ENCODE data around the gene ABCF1.
"Not testable (repeated sequence)": the region's sequence is repeated elsewhere in the genome, so short reads cannot be mapped to it uniquely, and the experiment has no call there.

Gene ABCF1

DNA sequence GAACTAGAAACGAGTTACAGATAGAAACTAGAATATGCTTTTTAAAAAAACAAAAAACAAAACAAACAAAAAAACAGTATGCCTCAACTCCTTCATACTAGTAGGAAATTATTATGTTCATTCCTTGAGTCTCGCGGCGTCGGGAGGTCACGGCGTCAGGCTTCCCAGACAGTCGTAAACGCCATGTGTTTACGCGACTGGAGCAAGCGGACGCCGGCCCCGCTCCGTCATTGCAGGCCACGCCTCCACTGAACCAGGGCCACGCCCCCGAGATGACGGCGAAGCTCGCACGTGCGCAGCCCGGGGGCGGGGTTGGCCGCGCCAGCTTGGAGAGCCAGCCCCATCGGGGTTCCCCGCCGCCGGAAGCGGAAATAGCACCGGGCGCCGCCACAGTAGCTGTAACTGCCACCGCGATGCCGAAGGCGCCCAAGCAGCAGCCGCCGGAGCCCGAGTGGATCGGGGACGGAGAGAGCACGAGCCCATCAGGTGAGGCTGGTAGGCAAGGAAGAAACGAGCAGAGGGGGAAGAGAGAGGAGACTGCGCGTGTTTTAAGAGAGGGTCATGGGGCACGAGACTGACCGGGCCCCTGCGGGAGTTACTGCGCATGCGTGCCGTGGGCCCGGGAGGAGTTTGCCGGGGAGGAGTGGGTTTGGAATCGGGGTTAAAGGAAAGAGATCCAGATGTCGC lies at the start of gene ABCF1:
ABCF1 (plus strand) TSS at position 368 of the 687 bp plus-strand sequence; CDS start at position 414, 46 bp downstream.
- peak; percentile 98 for DNase-seq (ENCODE audit: low spot score)

DNA sequence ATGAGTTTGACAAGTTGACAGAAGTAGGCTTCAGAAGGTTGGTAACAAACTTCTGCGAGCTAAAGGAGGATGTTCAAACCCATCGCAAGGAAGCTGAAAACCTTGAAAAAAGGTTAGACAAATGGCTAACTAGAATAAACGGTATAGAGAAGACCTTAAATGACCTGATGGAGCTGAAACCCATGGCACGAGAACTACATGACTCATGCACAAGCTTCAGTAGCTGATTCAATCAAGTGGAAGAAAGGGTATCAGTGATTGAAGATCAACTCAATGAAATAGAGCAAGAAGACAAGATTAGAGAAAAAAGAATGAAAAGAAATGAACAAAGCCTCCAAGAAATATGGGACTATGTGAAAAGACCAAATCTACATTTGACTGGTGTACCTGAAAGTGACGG lies 49.3 kb upstream of the ABCF1 start:
- DNase-seq (ENCODE audit: low spot score), result not testable (repeated sequence)

DNA sequence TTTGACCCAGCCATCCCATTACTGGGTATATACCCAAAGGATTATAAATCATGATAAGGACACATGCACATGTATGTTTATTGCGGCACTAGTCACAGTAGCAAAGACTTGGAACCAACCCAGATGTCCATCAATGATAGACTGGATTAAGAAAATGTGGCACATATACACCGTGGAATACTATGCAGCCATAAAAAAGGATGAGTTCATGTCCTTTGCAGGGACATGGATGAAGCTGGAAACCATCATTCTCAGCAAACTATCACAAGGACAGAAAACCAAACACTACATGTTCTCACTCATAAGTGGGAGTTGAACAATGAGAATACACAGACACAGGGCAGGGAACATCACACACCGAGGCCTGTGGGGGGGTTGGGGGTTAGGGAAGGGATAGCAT lies 44.8 kb upstream of the ABCF1 start:
- DNase-seq (ENCODE audit: low spot score), result not testable (repeated sequence)

DNA sequence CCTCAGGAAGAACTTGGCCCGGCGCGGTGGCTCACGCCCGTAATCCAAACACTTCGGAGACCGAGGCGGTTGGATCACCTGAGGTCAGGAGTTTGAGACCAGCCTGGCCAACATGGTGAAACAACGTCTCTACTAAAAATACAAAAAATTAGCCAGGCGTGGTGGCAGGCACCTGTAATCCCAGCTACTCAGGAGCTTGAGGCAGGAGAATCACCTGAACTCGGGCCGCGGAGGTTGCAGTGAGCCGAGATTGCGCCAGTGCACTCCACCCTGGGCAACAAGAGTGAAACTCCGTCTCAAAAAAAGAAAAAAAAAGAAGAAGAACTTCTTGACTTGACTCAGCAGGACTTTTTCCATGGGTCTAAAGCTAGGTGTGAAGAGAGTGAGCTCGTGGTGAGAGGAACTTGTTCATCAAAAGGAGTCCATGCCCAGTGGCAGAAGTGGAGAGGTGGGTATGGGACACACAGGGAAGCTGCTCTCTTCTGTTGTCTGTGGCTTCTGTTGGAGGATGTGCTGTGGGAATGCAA lies 41.8 kb upstream of the ABCF1 start:
- not testable (repeated sequence) for DNase-seq (ENCODE audit: low spot score)

DNA sequence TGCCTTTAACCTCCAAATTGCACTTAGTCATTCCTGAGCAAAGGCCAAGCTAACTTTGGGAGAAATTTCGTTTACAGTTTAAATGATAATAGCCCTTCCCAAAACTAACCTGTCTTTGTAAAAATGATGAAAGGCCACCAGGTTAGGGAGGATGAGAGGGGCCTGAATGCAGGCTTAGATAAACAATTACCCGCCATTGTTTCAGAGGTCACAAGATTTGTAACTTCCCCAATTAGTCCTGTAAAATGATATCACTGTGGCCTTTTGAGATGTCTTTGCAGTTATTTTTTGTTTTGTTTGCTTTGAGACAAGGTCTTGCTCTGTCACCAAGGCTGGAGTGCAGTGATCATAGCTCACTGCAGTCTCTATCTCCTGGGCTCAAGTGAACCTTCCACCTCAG lies 41.2 kb upstream of the ABCF1 start:
- no peak for DNase-seq (ENCODE audit: low spot score)

GRCh38 chr6:30533460-30534294 lies 37.6 kb upstream of the ABCF1 start:
- DNase-seq (ENCODE audit: low spot score), result no peak

- DNase-seq (ENCODE audit: low spot score), result no peak
These were observed 33.3 kb upstream of the ABCF1 start for GRCh38 chr6:30537931-30538330.

DNA sequence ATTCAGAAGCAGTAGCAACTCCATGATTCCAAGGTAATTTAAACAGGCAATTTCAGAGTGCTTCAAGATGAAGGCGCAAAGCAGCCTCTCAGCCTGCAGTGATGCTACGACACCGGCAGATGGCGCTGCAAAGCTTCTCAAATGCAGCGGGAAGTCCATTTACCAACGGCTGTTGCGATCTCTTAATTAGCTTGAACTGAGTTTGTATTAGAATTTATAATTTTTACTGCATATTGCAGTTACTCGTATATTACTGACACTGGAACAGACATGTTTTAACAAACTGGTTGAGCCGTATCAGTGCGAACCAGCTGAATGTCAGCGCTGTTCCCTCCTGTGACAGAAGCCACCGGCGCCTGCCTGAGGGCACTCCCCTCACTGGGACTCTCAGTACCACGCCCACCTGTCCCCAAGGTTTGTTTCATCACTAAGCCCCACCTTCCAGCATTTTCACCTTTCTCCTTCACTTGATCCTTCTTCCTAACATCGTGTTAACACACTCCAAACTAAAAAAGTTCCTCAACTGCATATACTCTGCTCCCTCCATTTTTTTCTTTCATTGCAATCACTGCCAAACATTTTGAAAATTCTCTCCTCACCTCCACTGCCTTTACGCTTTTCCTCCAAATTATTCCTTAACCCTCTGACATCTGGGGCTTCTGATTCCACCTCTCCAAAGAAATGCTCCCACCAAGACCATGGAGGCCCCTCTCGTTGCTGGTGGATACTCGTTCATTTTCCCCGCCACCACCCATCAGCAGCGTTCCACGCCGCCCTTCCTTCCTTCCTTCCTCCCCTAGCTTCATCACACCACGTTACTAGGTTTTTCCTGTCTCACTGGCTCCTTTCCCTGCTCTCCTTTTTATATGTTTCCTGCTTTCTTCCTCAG lies 29.5 kb upstream of the ABCF1 start:
- DNase-seq (ENCODE audit: low spot score), result peak; percentile 83

DNA sequence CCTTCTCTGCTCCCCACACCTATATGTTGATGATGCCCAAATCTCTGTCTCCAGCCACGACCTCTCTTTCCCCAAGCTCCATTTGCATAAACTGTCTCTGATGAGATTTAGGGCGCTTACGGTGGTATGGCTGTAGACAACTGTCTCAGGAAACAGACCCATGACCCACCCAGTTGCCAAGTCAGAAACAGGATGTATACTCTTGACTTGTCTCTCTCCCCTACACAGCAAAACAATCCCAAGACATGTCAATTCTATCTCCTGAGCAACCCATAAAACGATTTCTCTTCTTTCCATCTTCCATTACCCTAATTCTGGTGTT lies 28.9 kb upstream of the ABCF1 start:
- DNase-seq (ENCODE audit: low spot score), result peak; percentile 50

DNA sequence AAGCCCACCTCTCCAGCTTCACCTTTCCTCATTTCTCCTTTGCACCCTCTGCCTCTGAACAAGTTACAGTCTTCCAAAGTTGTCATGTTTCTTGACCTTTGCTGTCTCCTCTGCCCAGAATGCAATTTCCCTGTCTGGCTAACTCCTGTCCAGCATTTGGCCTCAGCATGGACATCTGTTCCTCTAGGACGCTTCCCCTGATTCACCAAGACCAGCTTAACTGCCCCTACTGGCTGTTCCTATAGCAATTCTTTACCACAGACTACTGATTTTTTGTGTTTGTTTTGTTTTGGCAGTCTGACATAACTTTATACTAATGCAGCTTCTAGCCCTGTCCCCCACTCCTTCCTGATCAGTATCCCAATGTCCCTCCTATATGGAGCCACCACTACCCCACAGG lies 28.3 kb upstream of the ABCF1 start:
- no peak for DNase-seq (ENCODE audit: low spot score)

DNA sequence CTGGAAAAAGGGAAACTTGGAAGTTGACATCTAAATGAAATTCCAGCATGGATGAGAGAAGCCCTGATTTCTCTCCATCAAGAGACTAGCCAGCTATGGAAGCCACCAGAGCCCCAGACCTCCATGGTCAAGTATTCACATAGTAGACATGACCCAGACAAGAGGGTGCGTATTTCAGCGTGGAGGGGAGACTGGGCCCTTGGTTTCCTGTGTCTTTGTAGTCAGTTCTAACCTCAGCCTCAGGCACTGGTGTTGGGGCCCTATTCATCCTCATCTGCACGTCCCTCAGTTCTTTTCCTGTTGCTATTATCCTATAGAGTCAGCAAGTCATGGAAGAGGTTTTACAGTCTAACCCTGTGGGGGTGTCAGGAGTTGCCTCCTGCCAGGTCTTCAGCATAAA lies 27.4 kb upstream of the ABCF1 start:
- DNase-seq (ENCODE audit: low spot score), result peak; percentile 32

GRCh38 chr6:30544666-30545272 lies 26.5 kb upstream of the ABCF1 start:
- DNase-seq (ENCODE audit: low spot score), result peak; percentile 62

- no peak for DNase-seq (ENCODE audit: low spot score)
These were observed 23.8 kb upstream of the ABCF1 start for GRCh38 chr6:30547454-30547853.

- no peak for DNase-seq (ENCODE audit: low spot score)
These were observed 22.9 kb upstream of the ABCF1 start for GRCh38 chr6:30548375-30548774.

DNA sequence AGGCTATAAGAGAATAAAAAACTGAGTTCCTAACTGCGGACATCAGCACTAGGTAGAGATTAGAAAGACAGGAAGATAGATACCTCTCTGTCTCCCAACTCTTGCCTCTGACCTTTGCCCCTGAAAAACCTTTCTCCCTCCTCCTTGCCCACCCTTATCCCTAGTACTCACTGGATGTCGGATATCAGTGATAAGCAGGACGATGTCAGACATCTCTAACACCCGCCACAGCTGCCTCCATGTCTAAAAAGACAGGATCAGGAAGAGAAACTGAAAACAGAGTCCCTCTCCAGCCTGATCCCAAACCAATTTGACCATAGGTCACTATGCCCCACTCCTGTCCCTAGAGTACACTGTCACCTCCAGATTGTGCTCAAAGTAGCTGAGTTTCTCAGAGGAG lies 16.8 kb upstream of the ABCF1 start:
- no peak for DNase-seq (ENCODE audit: low spot score)

DNA sequence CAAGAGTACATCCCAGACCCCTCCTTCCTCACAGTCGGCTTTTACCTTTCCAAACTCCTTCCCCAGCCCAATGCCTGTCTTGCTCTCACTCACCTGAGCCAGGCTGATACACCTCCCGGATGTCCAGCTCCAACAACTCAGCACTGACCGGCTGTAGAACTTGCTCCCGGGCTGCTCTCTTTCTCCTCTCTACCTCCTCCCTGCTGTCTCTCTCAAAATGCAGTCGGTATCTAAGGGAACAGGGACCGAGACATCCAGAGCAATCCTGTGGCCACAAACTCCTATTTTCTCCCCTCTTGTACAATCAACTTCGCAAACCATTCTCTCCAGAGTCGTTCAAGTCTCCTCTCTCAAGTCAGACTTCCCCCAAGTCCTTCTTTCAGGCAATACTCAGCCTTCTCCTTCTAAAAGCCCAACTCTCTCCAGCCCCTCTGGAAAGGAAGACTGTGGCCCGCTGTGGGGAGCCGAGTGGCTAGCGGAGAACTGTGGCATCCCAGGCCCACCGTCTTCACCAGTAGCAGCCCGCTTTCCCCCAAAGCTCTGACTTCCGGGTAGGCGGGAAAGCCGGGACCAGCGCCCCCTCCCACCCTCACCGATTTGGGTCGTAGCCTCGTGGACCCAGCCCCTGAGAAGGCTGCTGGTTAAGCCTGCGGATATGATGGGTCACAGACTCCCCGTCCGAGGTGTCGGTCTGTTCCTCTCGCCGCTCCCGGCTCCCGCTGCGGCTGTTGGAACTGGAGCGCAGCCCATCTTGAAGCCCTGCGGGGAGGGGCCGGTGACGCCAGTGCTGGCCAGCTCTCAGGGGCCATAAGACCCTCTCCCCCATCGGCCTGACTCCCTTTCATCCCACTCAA lies 16.1 kb upstream of the ABCF1 start:
- no peak for DNase-seq (ENCODE audit: low spot score)

- DNase-seq (ENCODE audit: low spot score), result no peak
These were observed 15.5 kb upstream of the ABCF1 start for GRCh38 chr6:30555816-30556065.

DNA sequence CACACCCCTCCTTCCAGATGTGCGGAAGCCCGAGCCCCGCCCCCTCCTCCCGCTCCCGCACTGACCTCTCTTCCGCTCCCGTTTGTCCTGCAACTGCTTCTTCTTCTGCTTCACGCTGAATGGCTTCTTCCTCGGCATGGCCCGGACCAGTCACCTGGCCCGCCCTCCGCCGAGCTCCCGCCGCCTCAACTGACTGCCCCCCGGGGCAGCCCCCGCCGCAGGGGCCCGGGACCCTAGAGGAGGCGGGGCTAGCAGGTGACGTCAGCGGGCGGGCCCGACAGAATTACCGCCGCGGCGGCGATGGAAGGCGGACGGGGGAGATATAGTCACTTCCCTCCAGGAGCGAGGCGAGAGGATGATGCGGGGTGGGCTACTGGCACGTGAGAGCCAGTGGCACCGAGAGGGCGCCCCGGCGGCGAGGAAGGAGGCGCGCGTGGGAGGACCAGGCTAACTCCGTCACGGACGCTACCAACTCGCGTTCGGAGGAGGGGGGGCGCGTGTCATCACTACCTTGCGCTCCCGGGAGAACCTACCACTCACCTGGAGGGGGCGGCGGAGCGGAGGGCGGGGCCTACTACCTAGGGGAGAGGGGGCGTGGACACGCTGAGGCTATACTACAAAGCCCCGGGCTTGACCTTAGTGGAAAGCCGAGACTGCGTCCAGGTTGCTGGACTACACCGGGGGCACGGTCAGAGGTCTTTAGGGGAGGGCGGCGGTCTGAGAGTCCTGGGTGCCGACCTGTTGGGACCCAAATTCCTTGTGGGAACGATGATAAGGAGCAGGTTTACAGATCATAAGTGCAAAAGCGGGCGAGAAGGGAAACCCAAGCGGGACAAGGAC lies 15.0 kb upstream of the ABCF1 start, which contains the start of gene GNL1:
GNL1 (minus strand) TSS at position 424 of the 840 bp plus-strand sequence; CDS start at position 138, 286 bp downstream.
- DNase-seq (ENCODE audit: low spot score), result peak; percentile 98

- DNase-seq (ENCODE audit: low spot score), result peak; percentile 89
These were observed 14.1 kb upstream of the ABCF1 start, which contains the start of gene PRR3 for GRCh38 chr6:30556906-30557682. PRR3 (plus strand) TSS chr6:30557295; CDS start chr6:30557345, 50 bp downstream.
